ENCODE data around the gene CRB3.
"Not testable (repeated sequence)": the region's sequence is repeated elsewhere in the genome, so short reads cannot be mapped to it uniquely, and the experiment has no call there.

The CRB3 gene

GRCh38 chr19:6501740-6502648 is 37.9 kb downstream of the CRB3 start, which contains the start of gene TUBB4A:
TSS of gene TUBB4A (minus strand) at chr19:6502309. CDS start at chr19:6502212, 97 bp downstream.
- TF ChIP-seq ZFX (IDR thresholded peaks at IDR 0.05), result no peak
- TF ChIP-seq, protein P1, sequence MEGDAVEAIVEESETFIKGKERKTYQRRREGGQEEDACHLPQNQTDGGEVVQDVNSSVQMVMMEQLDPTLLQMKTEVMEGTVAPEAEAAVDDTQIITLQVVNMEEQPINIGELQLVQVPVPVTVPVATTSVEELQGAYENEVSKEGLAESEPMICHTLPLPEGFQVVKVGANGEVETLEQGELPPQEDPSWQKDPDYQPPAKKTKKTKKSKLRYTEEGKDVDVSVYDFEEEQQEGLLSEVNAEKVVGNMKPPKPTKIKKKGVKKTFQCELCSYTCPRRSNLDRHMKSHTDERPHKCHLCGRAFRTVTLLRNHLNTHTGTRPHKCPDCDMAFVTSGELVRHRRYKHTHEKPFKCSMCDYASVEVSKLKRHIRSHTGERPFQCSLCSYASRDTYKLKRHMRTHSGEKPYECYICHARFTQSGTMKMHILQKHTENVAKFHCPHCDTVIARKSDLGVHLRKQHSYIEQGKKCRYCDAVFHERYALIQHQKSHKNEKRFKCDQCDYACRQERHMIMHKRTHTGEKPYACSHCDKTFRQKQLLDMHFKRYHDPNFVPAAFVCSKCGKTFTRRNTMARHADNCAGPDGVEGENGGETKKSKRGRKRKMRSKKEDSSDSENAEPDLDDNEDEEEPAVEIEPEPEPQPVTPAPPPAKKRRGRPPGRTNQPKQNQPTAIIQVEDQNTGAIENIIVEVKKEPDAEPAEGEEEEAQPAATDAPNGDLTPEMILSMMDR (conservative IDR thresholded peaks at IDR 0.05), result no peak

DNA sequence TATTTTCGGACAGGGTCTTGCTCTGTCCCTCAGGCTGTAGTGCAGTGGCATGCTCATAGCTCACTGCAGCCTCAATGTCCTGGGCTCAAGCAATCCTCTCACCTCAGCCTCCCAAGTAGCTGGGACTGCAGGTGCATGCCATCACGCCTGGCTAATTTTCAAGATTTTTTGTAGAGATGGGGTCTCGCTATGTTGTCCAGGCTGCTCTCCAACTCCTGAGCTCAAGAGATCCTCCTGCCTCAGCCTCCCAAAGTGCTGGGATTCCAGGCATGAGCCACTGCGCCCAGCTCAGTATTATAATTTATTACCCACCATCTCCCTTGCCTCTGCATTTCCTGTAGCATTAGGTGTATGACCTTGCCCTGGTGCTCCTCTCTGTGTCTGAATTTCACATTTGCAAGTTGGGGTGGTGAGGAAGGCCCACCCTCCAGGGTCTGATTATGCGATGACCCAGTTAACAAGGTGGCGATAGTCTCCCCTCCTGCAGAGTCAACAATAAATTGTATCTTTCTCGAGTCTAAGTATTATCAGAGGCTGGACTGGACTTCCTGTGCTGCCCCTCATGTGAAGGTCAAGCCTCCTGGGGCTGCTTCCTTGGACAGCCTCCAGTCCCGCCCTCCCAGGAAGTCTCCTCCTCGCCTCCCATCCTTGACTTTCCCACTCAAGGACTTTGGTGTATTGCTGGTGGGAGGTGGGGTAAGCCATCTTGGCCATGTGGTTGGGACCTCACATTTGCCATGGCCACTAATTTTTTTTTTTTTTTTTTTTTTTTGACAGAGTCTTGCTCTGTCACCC is 39.5 kb downstream of the CRB3 start:
- TF ChIP-seq, protein P1 (conservative IDR thresholded peaks at IDR 0.05), result no peak
- TF ChIP-seq ZFX (IDR thresholded peaks at IDR 0.05), result no peak
- H3K27ac ChIP-seq, result no peak overlapping the region

More at GRCh38 chr19:6501740-6502648, 37.9 kb downstream of the CRB3 start, which contains the start of gene TUBB4A:
- H3K27ac ChIP-seq, result no peak within 1 kb of the TSS; the same call in 1 of the 2 replicates

DNA sequence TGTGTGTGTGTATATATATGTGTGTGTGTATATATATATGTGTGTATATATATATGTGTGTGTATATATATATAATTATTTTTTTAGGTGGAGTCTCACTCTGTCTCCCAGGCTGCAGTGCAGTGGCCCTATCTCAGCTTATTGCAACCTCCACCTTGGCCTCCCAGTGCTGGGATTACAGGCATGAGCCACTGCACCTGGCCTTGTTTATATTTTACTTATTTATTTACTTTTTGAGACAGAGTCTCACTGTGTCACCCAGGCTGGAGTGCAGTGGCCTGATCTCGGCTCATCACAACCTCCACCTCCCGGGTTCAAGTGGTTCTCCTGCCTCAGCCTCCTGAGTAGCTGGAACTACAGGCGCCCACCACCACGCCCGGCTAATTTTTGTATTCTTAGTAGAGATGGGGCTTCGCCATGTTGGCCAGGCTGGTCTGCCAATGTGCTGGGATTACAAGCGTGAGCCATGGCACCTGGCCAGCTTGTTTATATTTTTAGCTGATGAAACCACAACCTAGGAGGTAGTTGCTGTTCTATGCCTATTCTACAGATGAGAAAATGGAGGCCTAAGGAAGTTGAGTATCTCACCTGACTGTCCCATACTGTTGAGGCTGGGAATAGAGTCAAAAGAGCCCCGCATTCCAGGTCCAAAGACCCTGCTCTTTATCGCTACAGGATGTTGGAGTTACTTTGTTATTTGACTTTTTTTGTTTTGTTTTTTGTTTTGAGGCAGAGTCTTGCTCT is 44.1 kb downstream of the CRB3 start:
- H3K27ac ChIP-seq, result not testable (repeated sequence)

DNA sequence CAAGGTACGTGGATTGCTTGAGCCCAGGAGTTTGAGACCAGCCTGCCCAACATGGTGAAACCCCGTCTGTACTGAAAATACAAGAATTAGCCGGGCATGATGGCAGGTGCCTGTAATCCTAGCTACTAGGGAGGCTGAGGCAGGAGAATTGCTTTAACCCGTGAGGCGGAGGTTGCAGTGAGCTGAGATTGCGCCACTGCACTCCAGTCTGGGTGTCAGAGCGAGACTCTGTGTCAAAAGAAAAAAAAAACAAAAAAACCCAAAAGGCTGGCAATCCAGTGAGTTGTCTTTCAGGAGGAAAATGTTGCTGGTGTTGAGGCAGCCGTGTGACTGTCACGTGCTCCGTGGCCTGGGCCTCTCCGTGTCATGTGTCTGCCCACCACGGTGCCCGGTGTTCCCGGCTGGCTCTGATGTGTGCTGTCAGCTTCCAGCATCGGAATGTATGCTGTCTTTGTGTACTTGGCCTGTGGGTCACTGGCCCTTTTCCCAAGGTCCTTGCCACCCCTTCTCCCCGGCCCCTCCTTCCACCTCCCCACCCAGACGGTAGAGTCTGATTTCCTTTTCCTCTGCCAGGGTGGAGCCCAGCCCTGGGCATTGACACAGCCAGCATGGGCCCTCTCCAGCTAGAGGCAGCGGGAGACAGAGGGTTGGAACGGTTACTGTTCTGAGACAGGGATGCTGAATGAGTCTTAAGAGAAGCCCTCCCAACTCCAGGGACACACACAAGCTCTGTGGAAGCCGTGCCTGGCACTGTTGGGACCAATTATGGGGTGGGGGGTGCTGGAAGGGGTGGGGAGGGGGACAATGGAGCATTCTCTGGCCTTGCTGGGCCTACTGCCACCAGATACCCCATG is 45.3 kb downstream of the CRB3 start:
- no peak overlapping the region for H3K27ac ChIP-seq
- no peak for TF ChIP-seq ZFX (IDR thresholded peaks at IDR 0.05)
- TF ChIP-seq, protein P1 (conservative IDR thresholded peaks at IDR 0.05), result no peak

- H3K27ac ChIP-seq, result no peak overlapping the region
- TF ChIP-seq, protein P1 (conservative IDR thresholded peaks at IDR 0.05), result no peak
- TF ChIP-seq ZFX (IDR thresholded peaks at IDR 0.05), result no peak
Observed at GRCh38 chr19:6510618-6511017, 46.5 kb downstream of the CRB3 start.

- TF ChIP-seq, protein P1 (conservative IDR thresholded peaks at IDR 0.05), result no peak
- no peak for TF ChIP-seq ZFX (IDR thresholded peaks at IDR 0.05)
- no peak overlapping the region for H3K27ac ChIP-seq
Observed at GRCh38 chr19:6514089-6514488, 50.0 kb downstream of the CRB3 start.
